Epithelial cell of esophagus (primary cell): ENCODE results near the gene MLPH.

Experiments
- DNase-seq: peaks from one replicate; pipeline ENCODE4 v3.0.0; 2010; ENCODE audit warnings: low read depth
- H3K4me3 ChIP-seq: 2 replicates; pipeline ENCODE4 v1.5.1; 2011; ENCODE audit warnings: mild to moderate bottlenecking, low read length, control low read depth
- TF ChIP-seq, protein P1 (sequence below): IDR thresholded peaks from 2 replicates; pipeline ENCODE4 v1.5.1; 2011; ENCODE audit warnings: low read depth, mild to moderate bottlenecking, low read length, control low read depth, inconsistent platforms; ENCODE audit not compliant: insufficient read depth; ENCODE audit errors: missing control alignments

MLPH gene

DNA sequence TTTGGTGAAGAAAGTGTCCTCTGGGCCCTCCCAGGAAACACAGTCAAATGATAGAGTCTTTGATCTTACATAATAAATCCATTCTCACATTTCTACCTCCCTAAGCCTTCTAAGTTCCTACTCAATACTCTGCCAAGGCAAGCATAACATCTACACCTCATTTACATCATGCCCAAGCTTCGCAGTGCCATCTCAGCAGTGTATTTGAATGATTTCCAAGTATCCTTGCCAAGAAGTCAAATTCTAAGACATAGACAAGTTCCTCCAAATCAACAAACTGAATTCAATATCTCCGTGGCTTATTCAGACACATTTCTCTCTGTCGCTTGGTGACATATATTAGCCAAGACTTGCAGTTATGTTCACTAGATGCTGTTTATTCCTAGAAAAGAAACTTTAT, 8.1 kb upstream of the MLPH start:
- H3K4me3 ChIP-seq, result no peak overlapping the region
- TF ChIP-seq, protein P1, sequence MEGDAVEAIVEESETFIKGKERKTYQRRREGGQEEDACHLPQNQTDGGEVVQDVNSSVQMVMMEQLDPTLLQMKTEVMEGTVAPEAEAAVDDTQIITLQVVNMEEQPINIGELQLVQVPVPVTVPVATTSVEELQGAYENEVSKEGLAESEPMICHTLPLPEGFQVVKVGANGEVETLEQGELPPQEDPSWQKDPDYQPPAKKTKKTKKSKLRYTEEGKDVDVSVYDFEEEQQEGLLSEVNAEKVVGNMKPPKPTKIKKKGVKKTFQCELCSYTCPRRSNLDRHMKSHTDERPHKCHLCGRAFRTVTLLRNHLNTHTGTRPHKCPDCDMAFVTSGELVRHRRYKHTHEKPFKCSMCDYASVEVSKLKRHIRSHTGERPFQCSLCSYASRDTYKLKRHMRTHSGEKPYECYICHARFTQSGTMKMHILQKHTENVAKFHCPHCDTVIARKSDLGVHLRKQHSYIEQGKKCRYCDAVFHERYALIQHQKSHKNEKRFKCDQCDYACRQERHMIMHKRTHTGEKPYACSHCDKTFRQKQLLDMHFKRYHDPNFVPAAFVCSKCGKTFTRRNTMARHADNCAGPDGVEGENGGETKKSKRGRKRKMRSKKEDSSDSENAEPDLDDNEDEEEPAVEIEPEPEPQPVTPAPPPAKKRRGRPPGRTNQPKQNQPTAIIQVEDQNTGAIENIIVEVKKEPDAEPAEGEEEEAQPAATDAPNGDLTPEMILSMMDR, result no peak
- DNase-seq, result no peak

DNA sequence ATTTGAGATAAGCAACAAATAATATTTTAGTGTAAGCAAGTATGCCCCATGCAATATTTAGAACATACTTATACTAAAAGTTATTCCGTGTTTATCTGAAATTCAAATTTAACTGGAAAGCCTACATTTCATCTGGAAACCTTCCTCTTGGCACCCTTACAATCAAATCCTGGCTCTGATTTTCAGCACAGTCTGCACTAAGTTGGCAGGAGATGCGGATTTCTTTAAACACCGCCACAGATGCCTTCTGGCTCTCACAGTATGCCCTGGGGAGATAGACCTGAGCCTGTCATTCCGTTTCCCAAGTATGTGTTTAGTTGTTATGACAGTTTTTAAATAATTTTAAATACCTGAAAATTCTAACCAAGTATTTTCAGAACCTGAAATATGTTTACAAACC, 7.3 kb upstream of the MLPH start:
- DNase-seq, result no peak
- H3K4me3 ChIP-seq, result no peak overlapping the region

DNA sequence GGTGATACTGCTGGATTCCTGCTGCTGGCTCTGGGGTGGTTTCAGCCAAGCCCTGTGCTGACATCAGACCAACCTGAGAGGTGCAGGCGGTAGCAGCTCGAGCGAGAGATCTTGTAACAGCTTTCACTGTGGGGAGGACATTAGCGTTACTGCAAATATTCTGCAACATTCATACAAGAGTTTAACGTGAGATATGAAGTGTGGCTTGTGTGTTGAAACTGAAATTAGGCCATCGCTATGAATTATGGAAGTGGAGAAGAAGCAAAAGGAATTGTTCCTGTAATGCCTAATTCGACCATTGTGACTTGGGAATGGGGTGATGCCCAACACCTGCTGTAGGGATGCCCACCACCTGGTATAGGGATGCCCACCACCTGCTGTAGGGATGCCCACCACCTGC, 6.5 kb upstream of the MLPH start:
- no peak for DNase-seq
- no peak overlapping the region for H3K4me3 ChIP-seq
- TF ChIP-seq, protein P1, result no peak

More for the DNA sequence above, 7.3 kb upstream of the MLPH start:
- TF ChIP-seq, protein P1, result no peak

DNA sequence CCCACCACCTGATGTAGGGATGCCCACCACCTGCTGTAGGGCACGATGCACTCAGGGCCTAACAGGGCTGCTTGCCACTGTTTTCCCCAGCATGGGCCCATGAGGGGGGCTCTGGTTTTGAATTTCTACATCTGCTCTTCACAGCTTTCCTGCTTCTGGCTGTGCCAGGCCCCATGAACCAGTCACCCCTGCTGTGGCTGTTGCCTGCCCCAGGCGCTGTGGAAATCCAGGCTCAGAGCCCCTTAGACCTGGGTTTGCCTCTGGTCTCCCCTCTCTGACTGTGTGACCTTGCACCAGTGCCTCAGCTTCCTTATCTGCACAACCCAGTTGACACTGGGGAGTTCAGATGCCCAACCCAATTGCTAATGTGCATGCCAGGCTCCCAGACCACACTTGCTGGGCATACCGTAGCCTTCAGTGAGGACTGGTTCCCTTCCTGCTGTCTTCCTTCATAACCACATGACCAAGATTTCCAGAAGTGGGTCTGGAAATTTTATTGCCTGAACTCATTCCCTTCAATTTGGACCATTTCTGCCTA, 6.0 kb upstream of the MLPH start:
- DNase-seq, result no peak
- no peak overlapping the region for H3K4me3 ChIP-seq
- TF ChIP-seq, protein P1, result no peak

DNA sequence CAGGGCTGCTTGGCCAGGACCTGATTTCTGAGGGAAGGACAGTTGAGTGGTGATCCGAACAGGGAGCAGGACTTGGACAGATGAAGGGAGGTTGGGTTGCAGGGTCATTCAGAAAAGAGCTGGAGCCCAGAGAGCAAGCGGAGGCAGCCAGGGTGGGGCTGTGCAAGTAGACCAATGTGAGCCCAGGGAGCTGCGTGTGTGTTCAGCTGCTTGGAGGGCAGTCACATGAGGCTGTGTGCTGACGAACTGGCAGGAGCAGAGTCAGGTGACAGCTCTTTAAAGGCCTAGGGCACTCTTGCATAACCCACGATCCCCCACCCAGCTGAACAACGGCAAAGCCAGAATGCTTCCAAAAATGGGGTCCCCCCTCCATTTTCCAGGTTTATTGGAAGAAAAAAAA, 4.6 kb upstream of the MLPH start:
- no peak overlapping the region for H3K4me3 ChIP-seq
- DNase-seq, result peak; percentile 54
- TF ChIP-seq, protein P1, result no peak

DNA sequence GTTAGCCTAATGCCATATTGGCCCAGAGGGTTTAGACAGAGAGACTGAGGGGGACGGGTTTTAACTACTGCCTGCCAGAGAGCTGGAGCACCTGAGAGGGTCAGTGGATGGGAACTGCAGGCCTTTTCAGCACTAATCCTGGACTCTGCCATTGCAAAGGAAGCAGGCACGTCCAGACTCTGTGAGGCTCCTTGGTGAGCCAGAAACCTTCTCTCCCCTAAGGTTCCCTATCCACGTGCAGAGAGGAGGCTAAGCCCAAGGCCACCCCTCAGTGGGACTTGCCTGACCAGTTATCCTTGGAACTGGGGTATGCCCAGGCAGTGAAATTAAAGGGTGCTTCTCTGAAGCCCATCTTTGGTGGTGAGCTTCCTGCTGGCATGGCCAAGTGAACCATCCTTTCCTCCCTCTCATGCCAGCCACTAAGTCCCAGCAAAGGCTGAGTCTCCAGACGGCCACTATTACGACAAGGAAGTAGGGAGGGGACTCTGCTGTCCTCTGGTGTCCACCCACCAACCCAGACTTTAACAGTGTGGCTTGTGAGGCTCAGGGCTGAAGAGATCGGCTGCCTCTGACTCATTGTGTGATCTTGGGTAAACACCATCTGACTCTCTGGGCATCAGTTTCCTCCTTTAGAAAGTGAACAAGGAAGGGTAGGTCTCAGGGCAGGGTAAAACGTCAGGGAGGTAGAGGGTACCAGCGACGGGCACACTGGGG, 3.9 kb upstream of the MLPH start:
- no peak overlapping the region for H3K4me3 ChIP-seq
- DNase-seq, result peak; percentile 80

More for the DNA sequence above, 3.9 kb upstream of the MLPH start:
- TF ChIP-seq, protein P1, result peak; percentile 30
